GM12801 (cell line): ENCODE measurements around the gene TRIM22.

Source experiments
- TF ChIP-seq, protein P1 (sequence below): IDR thresholded peaks from one replicate; pipeline ENCODE4 v1.5.1; 2011; ENCODE audit warnings: control low read depth; ENCODE audit not compliant: insufficient read length; ENCODE audit errors: extremely low read depth

Gene TRIM22

DNA sequence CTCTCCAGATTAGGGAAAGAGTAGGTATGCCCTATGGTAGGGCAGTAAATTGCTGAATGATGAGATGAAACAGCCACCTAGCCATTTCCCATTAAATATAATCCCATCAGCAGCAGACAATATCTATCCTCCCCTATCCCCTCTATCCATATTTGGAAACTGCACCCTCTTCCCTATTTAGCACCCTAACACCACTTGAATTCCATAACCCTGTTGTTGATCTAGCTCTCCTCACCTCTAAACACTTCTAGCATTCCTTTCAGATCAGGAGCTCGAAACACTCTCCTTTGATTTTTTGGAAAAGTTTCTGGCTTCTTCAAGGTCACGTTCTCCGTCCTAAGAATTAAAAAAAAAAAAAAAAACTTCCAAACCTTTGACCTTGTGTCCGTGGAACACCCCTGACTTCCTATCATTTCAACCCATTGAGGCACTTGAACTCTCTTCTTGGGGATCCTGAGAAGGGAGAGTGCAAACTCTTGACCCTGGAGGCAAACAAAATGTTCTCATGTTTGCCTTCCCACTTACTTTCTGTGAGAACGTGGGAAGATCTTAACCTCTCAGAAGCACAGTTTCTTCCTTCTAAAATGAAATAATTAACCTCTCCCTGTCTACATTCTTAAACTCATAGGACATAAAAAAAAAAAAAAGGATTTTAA lies 23.7 kb upstream of the TRIM22 start:
- TF ChIP-seq, protein P1, sequence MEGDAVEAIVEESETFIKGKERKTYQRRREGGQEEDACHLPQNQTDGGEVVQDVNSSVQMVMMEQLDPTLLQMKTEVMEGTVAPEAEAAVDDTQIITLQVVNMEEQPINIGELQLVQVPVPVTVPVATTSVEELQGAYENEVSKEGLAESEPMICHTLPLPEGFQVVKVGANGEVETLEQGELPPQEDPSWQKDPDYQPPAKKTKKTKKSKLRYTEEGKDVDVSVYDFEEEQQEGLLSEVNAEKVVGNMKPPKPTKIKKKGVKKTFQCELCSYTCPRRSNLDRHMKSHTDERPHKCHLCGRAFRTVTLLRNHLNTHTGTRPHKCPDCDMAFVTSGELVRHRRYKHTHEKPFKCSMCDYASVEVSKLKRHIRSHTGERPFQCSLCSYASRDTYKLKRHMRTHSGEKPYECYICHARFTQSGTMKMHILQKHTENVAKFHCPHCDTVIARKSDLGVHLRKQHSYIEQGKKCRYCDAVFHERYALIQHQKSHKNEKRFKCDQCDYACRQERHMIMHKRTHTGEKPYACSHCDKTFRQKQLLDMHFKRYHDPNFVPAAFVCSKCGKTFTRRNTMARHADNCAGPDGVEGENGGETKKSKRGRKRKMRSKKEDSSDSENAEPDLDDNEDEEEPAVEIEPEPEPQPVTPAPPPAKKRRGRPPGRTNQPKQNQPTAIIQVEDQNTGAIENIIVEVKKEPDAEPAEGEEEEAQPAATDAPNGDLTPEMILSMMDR: no peak

DNA sequence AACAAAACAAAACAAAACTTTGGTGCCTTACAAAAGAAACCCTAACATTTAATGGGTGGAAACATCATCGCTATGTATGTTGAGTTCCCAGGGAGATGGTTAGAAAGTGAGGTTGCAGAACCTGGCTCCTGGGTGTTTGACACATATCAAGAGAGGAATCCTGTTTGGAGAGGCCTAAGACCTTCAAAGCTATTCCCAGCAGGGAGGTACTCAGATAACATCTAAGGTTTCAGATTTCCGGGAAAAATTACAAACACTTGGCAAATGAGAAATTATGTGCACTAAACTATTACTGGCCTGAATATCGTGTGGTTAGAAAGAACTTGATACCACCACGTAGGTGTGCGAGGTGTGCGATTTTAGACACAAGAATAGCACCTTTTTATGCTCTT lies 23.2 kb upstream of the TRIM22 start:
- TF ChIP-seq, protein P1: no peak

DNA sequence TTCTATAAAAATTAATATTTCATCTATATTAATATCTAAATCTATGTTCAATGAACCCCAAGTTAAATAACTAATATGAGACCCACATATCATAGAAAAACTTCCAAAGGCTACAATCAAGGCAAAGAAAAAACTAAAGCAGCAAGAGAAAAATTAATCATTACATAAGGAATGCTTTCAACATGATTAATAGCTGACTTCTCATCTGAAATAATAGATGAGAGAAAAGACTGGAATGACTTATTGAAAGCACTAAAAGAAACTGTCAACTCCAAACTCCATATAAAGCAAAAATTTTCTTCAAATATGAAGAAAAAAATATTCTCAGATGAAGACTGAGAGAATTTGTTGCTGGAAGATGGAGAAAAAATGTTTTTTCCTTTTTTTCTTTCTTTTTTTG lies 17.8 kb upstream of the TRIM22 start:
- TF ChIP-seq, protein P1: no peak

DNA sequence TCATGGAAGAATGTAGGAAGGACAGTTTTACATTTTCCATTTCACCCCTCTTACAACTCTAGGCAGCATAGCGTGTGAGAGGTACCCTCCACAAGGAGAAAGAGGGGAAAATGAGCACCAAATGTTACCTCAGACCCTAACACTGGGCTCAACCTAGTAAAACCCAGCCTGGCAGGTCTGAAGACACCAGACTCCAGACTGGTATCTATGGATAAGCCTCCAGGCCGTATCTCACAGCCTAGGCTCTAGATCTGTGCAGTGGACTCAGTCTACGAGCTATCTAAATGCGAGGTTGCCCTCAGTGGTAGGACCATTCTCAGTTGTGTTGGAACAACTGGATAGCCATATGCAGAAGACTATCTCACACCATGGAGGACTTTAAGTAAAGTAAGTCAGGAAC lies 15.2 kb upstream of the TRIM22 start:
- TF ChIP-seq, protein P1: no peak

DNA sequence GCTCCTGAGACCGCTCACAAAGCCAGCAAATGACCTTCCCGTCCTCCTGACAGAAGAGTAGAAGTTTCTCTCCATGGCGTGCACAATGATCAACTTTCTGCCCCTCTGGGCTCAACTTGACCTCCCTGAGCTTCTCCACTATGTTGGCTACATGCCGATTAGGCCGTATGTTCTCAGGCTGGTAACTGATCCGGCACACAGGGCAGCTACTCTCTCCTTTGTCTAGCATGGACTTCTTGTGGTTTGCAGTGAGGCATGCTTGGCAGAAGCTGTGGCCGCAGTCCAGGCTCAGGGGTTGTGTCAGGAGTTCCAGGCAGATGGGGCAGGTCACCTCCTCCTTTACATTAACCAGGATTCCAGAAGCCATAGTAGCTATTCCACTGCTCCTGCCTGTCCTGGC lies 9.8 kb upstream of the TRIM22 start:
- TF ChIP-seq, protein P1: no peak

DNA sequence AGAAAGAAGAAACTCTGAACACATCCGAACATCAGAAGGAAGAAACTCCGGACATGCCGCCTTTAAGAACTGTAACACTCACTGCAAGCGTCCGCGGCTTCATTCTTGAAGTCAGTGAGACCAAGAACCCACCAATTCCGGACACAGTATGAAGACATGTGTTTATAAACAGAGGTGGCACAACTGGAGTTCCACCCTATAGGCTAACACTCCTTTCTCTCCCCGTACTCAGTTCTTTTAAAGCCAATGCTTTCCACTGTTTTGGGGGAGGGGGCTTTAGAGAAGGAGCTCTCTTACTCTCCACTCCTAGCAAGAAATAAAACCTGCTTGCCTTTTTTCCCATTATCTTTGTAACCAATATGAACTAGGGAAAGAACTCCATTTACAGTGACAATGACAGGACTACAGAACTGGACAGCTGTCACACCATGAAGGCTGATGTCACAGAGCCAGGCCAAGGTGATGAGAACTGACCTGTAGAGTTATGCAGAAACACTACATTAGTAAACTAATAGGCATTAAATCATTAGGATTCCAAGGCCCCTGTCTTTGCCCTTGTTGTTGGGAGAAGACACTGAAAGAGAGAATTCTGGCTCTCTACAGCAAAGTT lies 5.4 kb upstream of the TRIM22 start:
- TF ChIP-seq, protein P1: no peak

DNA sequence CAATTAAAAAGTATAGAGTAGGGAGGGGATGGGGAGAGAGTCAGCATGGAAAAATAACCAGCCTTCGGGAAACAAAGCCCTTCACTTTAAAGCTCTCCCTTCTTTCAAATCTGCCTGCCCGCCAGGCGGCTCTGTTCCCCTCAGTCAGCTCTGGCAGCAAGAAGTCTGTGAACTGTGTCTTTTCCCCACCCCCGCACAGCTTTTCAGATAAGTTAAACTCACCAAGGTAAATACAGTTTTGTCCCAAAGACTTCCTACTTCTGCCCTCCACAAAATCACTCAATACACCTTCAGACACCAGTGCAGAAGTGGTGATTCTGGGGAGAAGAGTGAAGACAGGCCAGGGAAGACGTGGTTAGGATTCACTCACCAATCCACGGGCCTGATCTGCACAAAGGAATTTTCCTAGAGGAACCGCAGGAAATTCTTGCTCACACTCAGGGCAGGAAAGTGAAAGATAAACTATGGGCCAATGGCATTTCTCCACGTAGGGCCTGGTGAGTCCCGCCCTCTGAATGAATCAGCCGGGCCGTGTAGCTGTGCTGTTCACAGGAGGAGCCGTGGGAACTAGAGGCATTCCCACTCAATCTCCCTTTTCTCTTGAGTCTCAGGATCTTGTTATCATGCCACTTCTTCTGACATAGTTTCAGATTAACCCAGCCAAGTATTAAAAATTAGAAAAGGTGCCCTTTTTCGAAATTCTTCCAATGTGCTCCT lies 4.8 kb upstream of the TRIM22 start, which contains the start of gene TRIM5:
Gene TRIM5, minus strand, starts transcription at position 429 of the 717 bp plus-strand sequence. CDS start 4,897 bp downstream, outside the sequence.
- TF ChIP-seq, protein P1: no peak
